Nephron progenitor cell (in vitro differentiated cells): ENCODE measurements around the gene IKBKE.

Experiments
- DNase-seq: peaks from one replicate; pipeline ENCODE4 v3.0.0; 2021
- H3K27ac Mint-ChIP-seq: 2 replicates; pipeline ENCODE4 v1.8.0; 2021; ENCODE audit warnings: mild to moderate bottlenecking, moderate library complexity, mixed read lengths
- H3K27me3 Mint-ChIP-seq: 2 replicates; pipeline ENCODE4 v1.8.0; 2021; ENCODE audit warnings: mild to moderate bottlenecking, low read depth, mixed read lengths; ENCODE audit not compliant: poor library complexity
- H3K36me3 Mint-ChIP-seq: 2 replicates; pipeline ENCODE4 v1.8.0; 2021; ENCODE audit warnings: low read depth, mixed read lengths
- H3K4me1 Mint-ChIP-seq: 2 replicates; pipeline ENCODE4 v1.8.0; 2021; ENCODE audit warnings: mixed read lengths
- H3K4me3 Mint-ChIP-seq: 2 replicates; pipeline ENCODE4 v1.8.0; 2021; ENCODE audit warnings: mild to moderate bottlenecking, moderate library complexity, mixed read lengths
- H3K9me3 Mint-ChIP-seq: 2 replicates; pipeline ENCODE4 v1.8.0; 2021; ENCODE audit warnings: mild to moderate bottlenecking, moderate library complexity, mixed read lengths
- TF ChIP-seq, protein P1 (sequence below): fragments of 200-600 bp; sonication (generic); IDR thresholded peaks from 2 replicates; pipeline ENCODE4 v1.5.0; 2021; ENCODE audit warnings: antibody characterized with exemption

The IKBKE gene

GRCh38 chr1:206532368-206532767 is 62.1 kb downstream of the IKBKE start:
- Mint-ChIP-seq H3K36me3 (no peaks in the 10 kb centered on the region), H3K4me1 (peaks cover 21% of the 10 kb centered on the region)

GRCh38 chr1:206534552-206534951 is 64.3 kb downstream of the IKBKE start:
- no peaks in the 10 kb centered on the region for H3K36me3 Mint-ChIP-seq
- H3K9me3 Mint-ChIP-seq: no peaks in the 10 kb centered on the region
- TF ChIP-seq, protein P1, sequence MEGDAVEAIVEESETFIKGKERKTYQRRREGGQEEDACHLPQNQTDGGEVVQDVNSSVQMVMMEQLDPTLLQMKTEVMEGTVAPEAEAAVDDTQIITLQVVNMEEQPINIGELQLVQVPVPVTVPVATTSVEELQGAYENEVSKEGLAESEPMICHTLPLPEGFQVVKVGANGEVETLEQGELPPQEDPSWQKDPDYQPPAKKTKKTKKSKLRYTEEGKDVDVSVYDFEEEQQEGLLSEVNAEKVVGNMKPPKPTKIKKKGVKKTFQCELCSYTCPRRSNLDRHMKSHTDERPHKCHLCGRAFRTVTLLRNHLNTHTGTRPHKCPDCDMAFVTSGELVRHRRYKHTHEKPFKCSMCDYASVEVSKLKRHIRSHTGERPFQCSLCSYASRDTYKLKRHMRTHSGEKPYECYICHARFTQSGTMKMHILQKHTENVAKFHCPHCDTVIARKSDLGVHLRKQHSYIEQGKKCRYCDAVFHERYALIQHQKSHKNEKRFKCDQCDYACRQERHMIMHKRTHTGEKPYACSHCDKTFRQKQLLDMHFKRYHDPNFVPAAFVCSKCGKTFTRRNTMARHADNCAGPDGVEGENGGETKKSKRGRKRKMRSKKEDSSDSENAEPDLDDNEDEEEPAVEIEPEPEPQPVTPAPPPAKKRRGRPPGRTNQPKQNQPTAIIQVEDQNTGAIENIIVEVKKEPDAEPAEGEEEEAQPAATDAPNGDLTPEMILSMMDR: no peak

More at GRCh38 chr1:206532368-206532767, 62.1 kb downstream of the IKBKE start:
- Mint-ChIP-seq H3K4me3 (no peak overlapping the region), H3K27ac (no peak overlapping the region), H3K27me3 (peaks cover 14% of the 10 kb centered on the region), H3K9me3 (no peaks in the 10 kb centered on the region)
- TF ChIP-seq, protein P1: no peak
- no peak for DNase-seq

GRCh38 chr1:206535853-206536188 is 65.5 kb downstream of the IKBKE start:
- Mint-ChIP-seq H3K36me3 (no peaks in the 10 kb centered on the region), H3K4me1 (peaks cover 33% of the 10 kb centered on the region), H3K9me3 (no peaks in the 10 kb centered on the region), H3K27ac (no peak overlapping the region), H3K27me3 (peaks cover 17% of the 10 kb centered on the region), H3K4me3 (no peak overlapping the region)
- no peak for DNase-seq
- TF ChIP-seq, protein P1: no peak

More at GRCh38 chr1:206534552-206534951, 64.3 kb downstream of the IKBKE start:
- H3K27ac Mint-ChIP-seq: no peak overlapping the region
- H3K27me3 Mint-ChIP-seq: peaks cover 17% of the 10 kb centered on the region
- DNase-seq: no peak
- peaks cover 29% of the 10 kb centered on the region for H3K4me1 Mint-ChIP-seq
- no peak overlapping the region for H3K4me3 Mint-ChIP-seq

- no peak for DNase-seq
- H3K36me3 Mint-ChIP-seq: no peaks in the 10 kb centered on the region
- H3K27ac Mint-ChIP-seq: no peak overlapping the region
- H3K27me3 Mint-ChIP-seq: peaks cover 24% of the 10 kb centered on the region
- peaks cover under 1% of the 10 kb centered on the region for H3K9me3 Mint-ChIP-seq
- no peak overlapping the region for H3K4me3 Mint-ChIP-seq
- TF ChIP-seq, protein P1: no peak
- peaks cover 33% of the 10 kb centered on the region for H3K4me1 Mint-ChIP-seq
Measured at GRCh38 chr1:206537141-206537540, 66.9 kb downstream of the IKBKE start.

- no peak overlapping the region for H3K4me3 Mint-ChIP-seq
- TF ChIP-seq, protein P1: no peak
- H3K36me3 Mint-ChIP-seq: no peaks in the 10 kb centered on the region
- no peak overlapping the region for H3K27ac Mint-ChIP-seq
- no peak for DNase-seq
- H3K4me1 Mint-ChIP-seq: peaks cover 33% of the 10 kb centered on the region
- H3K9me3 Mint-ChIP-seq: peaks cover 4% of the 10 kb centered on the region
- H3K27me3 Mint-ChIP-seq: peaks cover 20% of the 10 kb centered on the region
Measured at GRCh38 chr1:206538086-206538770, 68.0 kb downstream of the IKBKE start.
